Vagina (tissue), 2 donors: ENCODE data around the gene SPINK8. TPM values are rescaled to one million over a fixed set of nuclear protein-coding genes. Genes with fewer than 3 reads are reported as not detected.

ENCODE experiments used
- DNase-seq, 2 donors: peaks; one replicate each; pipeline ENCODE4 v3.0.0-alpha.2; 2017; ENCODE audit errors: extremely low spot score in 2 of 2
- H3K27ac ChIP-seq: fragments of 200-600 bp; sonication (generic); one replicate; pipeline ENCODE4 v1.5.1; 2019
- H3K27me3 ChIP-seq: fragments of 200-600 bp; sonication (generic); one replicate; pipeline ENCODE4 v1.5.1; 2019
- H3K36me3 ChIP-seq, 2 donors: fragments of 200-600 bp; sonication (generic); one replicate each; pipeline ENCODE4 v1.5.1; 2017 to 2019
- H3K4me1 ChIP-seq: fragments of 200-600 bp; sonication (generic); one replicate; pipeline ENCODE4 v1.5.1; 2019
- H3K4me3 ChIP-seq, 2 donors: fragments of 200-600 bp; sonication (generic); 1 replicate in 1 of 2; 2 replicates in 1 of 2; pipeline ENCODE4 v1.5.1; 2016 to 2019
- H3K9me3 ChIP-seq: fragments of 200-600 bp; sonication (generic); one replicate; pipeline ENCODE4 v1.5.1; 2019
- CTCF ChIP-seq, 3 experiments: fragments of 450-650 bp in 2 of 3; fragments of 200-600 bp in 1 of 3; sonication (generic) in 1 of 3; IDR thresholded peaks; one replicate each; pipeline ENCODE4 v1.5.1; 2017 to 2019; ENCODE audit warnings: antibody characterized with exemption in 3 of 3, mild to moderate bottlenecking in 2 of 3, moderate library complexity in 2 of 3
- POLR2A ChIP-seq, 2 donors: fragments of 450-650 bp; IDR thresholded peaks; one replicate each; pipeline ENCODE4 v1.6.1; 2017; ENCODE audit warnings: antibody characterized with exemption in 2 of 2, mild to moderate bottlenecking in 2 of 2, moderate library complexity in 2 of 2
- POLR2AphosphoS5 ChIP-seq, 2 donors: sonication (generic); formaldehyde crosslinking; IDR thresholded peaks; one replicate each; pipeline ENCODE4 v1.9.0; 2017; ENCODE audit warnings: antibody characterized with exemption in 2 of 2, mild to moderate bottlenecking in 2 of 2, low read depth in 1 of 2; ENCODE audit not compliant: insufficient read depth in 1 of 2
- intact Hi-C: fragments of 100-400 bp; cut with DNase I; formaldehyde crosslinking; loops from one replicate; pipeline ENCODE4 v1.15.1; 2023
- total RNA-seq: library from RNA; depleted of rRNA; stranded (reverse); fragments of >200 nt; gene quantifications from one replicate; pipeline ENCODE4 v1.2.3, GENCODE V29; 2016

SPINK8 gene
- total RNA-seq, 1 donor from 2014 or later: not detected

- Histone ChIP-seq H3K27me3 (no peaks in the 10 kb centered on the region), H3K4me1 (peaks cover 9% of the 10 kb centered on the region), H3K4me3 (no peak overlapping the region), H3K9me3 (no peaks in the 10 kb centered on the region), H3K27ac (no peak overlapping the region), H3K36me3 (no peaks in the 10 kb centered on the region)
- TF ChIP-seq CTCF (IDR thresholded peaks at IDR 0.05): no peak
- no peak for TF ChIP-seq POLR2AphosphoS5 (IDR thresholded peaks at IDR 0.05; ENCODE audit: insufficient read depth in 1 of 2, low read depth in 1 of 2)
- TF ChIP-seq POLR2A (IDR thresholded peaks at IDR 0.05): no peak
- intact Hi-C loops: no loop called here
- DNase-seq: no peak
These were observed 28.1 kb downstream of the SPINK8 start for GRCh38 chr3:48305396-48305795.

- peaks cover 0 to 5% of the 10 kb centered on the region in 2 donors for H3K36me3 ChIP-seq
- no peak overlapping the region for H3K4me3 ChIP-seq
- H3K4me1 ChIP-seq: peaks cover 18% of the 10 kb centered on the region
- no peak for DNase-seq
- intact Hi-C loops: loop anchor here (5.0 kb wide), 1 partner anchor 139 kb away; the partner anchor contains the start of genes CCDC51 and TMA7
- no peak overlapping the region for H3K27ac ChIP-seq
- no peaks in the 10 kb centered on the region for H3K27me3 ChIP-seq
- TF ChIP-seq CTCF (IDR thresholded peaks at IDR 0.05) (no peak), POLR2AphosphoS5 (IDR thresholded peaks at IDR 0.05; ENCODE audit: insufficient read depth in 1 of 2, low read depth in 1 of 2) (no peak), POLR2A (IDR thresholded peaks at IDR 0.05) (no peak)
- H3K9me3 ChIP-seq: no peaks in the 10 kb centered on the region
These were observed 30.4 kb downstream of the SPINK8 start for GRCh38 chr3:48303021-48303420.

GRCh38 chr3:48301800-48302166 lies 31.7 kb downstream of the SPINK8 start:
- peaks cover 0 to 15% of the 10 kb centered on the region in 2 donors for H3K36me3 ChIP-seq
- peak overlapping the region; percentile 93 to 97 for H3K4me3 ChIP-seq
- H3K27ac ChIP-seq: peak overlapping the region; percentile 96
- H3K4me1 ChIP-seq: peaks cover 18% of the 10 kb centered on the region
- DNase-seq: no peak
- no peaks in the 10 kb centered on the region for H3K9me3 ChIP-seq
- intact Hi-C loops: loop anchor here (5.0 kb wide), 1 partner anchor 141 kb away; the partner anchor contains the start of genes CCDC51 and TMA7
- no peaks in the 10 kb centered on the region for H3K27me3 ChIP-seq
- TF ChIP-seq CTCF (IDR thresholded peaks at IDR 0.05) (no peak), POLR2A (IDR thresholded peaks at IDR 0.05) (no peak), POLR2AphosphoS5 (IDR thresholded peaks at IDR 0.05; ENCODE audit: insufficient read depth in 1 of 2, low read depth in 1 of 2) (no peak)

GRCh38 chr3:48301020-48301799 lies 32.3 kb downstream of the SPINK8 start, which contains the start of gene NME6:
TSS of gene NME6 (minus strand) at chr3:48301367.
- DNase-seq: no peak
- Histone ChIP-seq H3K36me3 (peaks cover 0 to 21% of the 10 kb centered on the region in 2 donors), H3K4me3 (peak within 1 kb of the TSS; percentile 93 to 97), H3K27me3 (no peaks in the 10 kb centered on the region), H3K9me3 (no peaks in the 10 kb centered on the region), H3K27ac (peak within 1 kb of the TSS; percentile 96), H3K4me1 (peaks cover 18% of the 10 kb centered on the region)
- peak in 1 of 2 donors; percentile 67 for TF ChIP-seq POLR2A (IDR thresholded peaks at IDR 0.05)
- no peak for TF ChIP-seq CTCF (IDR thresholded peaks at IDR 0.05)
- TF ChIP-seq POLR2AphosphoS5 (IDR thresholded peaks at IDR 0.05; ENCODE audit: insufficient read depth in 1 of 2, low read depth in 1 of 2): peak; percentile 78 to 92
- intact Hi-C loops: loop anchor here (5.0 kb wide), 1 partner anchor 141 kb away; the partner anchor contains the start of genes CCDC51 and TMA7
